Inflammatory macrophage (primary cell): ENCODE results near the gene TCF7.
"Not testable (repeated sequence)": the region's sequence is repeated elsewhere in the genome, so short reads cannot be mapped to it uniquely, and the experiment has no call there.

ENCODE experiments used
- DNase-seq, 2 donors: peaks; one replicate each; pipeline ENCODE4 v3.0.0-alpha.2; 2020 to 2022

The TCF7 gene

GRCh38 chr5:134145779-134146581, 31.5 kb downstream of the TCF7 start:
- DNase-seq = peak; percentile 72 to 78

DNA sequence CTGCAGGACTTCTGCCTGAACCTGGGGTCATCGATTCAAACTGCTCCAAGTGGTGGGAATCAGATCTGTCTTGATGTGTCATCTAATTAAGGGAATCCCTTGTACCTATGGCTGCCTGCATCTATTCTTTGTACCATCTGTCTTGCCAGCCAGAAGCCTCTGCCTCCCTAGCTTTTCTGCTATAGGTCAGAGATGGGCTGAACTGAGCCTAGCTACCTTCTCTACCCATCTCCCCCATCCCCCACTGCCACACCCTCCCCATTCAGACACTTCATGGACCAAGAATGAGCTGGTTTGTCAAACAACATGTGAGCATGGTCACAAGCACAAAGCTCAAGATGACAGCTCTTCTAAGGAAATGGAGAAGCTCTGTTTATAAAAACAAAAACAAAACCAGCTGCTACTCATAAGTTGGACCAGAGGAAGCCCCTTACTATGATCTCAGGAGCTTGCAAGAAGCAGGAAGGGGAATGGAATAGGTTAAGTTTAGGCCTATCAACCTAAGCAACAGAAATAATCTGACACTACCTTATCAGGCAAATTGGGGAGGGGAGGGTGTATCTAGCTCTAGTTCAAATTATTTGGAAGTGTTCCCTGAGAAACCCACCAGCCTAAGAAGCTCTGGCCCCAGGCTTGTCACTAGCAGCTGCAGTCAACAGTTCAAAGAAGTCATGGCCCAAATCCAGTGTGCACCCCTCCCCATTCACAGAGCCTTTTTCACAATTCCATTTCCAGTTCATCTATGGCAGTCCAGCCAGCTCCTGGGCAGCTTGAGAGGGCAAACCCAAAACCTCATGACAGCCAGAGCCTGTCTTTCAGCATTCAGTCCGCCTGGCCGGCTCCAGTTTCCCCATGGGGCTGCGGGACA, 32.4 kb downstream of the TCF7 start:
- DNase-seq = peak in 1 of 2 donors; percentile 11

DNA sequence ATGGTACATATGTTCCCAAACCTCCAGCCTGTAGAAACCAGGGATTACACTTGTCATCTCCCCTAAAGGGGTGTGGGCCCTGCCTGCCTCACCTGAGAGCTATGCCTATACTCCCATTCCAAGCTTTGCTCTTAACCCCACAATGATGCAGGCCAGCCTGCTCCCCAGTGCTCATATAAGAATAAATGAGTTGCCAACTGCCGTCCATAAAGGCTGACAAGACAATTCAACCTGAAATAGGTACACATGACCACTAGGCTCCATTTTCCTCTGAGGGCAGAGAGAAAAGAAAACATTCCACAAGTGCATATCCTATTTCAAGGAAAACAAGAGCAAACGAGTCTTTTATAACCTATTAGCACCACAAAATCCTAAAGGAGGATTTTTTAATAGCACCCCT, 33.8 kb downstream of the TCF7 start:
- no peak for DNase-seq

DNA sequence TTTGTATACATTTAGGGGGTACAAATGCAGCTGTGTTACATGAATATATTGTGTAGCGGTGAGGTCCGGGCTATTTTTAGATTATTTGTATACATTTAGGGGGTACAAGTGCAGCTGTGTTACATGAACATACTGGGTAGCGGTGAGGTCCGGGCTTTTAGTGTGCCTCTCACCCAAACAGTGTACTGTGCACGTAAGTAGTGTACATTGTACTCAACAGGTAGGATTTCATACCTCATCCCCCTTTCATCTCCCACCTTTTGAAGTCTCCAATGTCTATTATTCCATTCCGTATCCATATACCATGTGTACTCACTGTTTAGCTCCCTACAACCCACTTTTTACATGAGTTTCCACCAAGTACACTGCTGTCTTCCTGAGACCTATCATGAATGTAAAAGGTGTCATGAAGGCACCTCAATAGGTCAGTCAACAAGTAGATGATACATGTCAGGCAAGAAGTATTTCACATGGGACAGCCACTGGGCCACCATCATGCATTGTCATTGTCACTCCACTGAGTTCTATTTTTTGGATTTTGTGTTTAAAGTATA, 34.6 kb downstream of the TCF7 start:
- DNase-seq = no peak

DNA sequence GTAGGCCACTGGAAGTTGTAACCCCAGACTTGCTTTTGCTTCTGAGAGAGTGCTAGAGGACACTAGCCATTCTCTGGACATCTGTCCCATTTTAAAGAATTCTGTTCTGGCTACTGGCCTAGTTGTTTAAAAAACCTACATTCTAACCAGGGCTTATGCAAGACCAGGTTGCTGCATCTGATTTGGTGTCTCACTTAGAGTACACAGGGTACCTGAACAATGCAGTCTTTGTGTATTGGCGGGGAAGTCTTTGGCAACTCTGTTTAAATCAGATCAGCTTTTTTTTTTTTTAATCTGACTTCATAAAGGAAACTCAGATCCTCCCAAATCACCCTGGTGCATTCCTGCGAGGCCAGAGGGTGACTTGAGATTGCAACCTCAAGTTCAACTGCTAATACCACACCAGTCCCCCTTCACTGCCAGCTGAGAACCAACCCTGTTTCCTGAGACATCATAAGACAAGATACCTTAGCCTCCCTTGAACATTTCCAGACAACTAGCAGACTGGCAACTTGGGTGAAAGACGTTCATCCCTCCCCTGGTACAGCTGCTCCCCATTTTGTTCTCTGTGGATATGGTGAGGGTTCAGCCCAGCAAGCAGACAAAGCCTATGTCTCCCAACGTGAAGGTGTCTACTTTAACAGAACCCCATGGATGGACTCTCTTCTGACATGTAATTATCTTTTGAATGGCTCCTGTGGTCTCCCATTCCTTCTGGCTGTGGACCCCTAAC, 35.3 kb downstream of the TCF7 start:
- DNase-seq = no peak

DNA sequence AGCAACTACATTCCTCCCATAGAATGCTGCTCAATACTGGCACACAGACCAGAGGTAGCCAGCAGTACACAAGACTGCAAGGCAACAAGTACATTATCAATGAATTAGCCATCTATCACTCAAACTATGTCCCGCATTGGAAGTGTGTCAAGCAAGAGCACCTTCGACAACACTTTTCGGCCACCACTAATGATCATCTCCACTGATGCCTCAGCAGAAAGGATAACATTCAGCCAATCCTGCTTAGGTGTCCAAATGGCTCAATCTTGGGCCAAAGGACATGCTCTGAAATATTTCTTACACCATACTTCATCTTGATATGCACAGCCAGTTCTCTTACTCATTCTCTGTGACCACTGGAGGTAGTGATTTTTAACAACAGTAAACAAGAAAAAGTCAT, 37.2 kb downstream of the TCF7 start:
- DNase-seq = no peak

DNA sequence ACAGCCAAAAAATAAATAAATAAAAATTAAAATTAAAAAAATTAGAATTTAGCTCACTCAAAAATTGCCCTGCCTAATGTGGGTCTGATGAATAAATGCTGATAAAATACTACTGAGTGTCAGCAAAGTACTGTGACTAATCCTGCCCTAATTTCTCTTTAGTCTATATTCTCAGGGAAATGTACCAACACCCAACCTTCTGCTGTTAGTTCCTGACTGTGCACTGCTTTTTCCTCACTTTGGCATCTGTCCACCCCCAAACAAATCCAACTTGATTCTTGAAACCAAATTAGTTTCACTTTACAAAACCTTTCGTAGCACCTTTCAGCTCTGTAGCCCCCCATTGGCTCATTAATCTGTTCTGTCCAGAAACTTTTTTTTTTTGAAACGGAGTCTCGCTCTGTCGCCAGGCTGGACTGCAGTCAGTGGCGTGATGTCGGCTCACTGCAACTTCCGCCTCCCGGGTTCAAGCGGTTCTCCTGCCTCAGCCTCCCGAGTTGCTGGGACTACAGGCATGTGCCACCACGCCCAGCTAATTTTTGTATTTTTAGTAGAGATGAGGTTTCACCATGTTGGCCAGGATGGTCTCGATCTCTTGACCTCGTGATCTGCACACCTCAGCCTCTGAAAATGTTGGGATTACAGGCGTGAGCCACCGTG, 37.8 kb downstream of the TCF7 start:
- not testable (repeated sequence) for DNase-seq

- no peak for DNase-seq
Measured at GRCh38 chr5:134153241-134153640, 38.8 kb downstream of the TCF7 start.

- DNase-seq = no peak
Measured at GRCh38 chr5:134153657-134154056, 39.2 kb downstream of the TCF7 start.

DNA sequence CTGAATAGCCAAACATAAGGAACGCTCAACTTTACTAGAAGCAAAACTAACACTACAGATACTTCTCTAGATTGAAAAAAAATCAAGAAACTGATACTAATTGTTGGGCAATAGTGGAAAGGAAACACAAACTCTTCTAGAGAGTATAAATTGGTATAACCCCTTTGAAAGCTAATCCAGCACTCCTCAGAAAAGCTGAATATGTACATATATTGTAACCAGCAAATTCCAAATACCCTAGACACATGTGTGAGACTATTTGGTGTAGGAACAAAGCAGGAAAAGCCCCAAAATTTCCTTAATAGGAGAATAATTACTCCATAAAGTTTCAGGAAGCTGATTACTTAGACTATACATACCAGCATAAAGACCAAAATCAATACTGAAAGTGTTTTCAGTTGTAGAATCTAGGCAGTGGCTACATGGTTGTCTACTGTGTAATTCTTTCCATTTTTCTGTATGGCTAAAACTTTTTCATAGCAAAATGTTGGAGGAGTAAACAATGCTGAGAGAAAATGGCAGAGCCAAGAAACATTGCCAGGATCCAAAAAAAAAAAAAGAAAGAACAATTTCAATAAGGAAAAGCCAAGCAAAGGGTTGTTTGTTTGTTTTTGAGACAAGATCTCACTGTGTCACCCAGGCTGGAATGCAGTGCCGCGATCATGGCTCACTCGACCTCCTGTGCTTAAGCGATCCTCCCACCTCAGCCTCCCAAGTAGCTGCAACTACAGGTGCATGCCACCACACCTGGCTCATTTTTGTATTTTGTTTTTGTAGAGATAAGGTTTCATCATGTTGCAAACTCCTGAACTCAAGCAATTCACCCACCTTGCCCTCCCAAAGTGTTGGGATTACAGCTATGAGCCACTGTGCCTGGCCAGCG, 47.3 kb downstream of the TCF7 start:
- DNase-seq = no peak

- DNase-seq = no peak
Measured at GRCh38 chr5:134162592-134162991, 48.1 kb downstream of the TCF7 start.

- DNase-seq = no peak
Measured at GRCh38 chr5:134171972-134172371, 57.5 kb downstream of the TCF7 start.

DNA sequence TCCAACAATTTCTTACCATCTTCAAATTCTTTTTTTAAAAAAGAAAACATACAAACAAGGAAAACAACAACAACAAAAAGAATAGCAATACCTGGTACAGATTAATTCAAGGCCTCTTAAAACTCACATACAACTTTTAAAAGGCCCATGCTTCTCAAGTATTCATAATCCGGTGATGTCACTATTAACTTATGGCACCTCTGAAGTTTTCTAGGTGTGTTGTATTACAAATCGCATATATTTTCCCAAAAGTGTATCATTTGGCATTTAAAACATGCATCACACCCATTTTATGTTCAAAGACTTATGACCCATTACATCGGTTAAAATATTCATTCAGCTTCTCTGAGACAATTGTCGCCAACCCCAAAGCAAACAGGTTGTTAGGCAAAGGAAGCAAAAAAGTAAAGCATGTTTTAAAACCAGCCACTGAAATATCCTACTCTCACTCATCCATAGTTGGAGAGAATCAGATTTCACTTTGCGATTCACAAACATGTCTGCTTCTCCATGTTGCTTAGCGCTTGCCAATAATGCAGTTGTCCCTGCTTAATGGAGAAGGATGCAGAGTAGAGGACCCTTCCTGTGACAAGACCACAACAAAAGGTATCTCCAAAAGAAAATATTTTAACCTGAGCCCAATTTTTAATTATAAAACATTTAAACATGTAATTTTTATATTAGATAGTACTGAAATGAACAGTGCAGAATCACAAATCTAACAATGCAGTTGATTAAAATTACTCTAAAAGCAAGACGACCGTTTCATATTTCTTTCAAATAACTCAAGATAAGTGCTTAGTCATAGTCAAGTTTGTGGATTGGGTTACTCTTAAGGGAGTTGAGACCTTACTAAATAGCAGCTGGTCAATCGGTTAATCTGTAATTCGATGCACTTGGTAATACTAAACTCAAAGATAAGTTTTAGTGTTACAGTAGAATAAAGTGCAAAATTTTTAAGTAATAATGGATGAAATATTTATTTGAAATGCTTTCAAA, 60.7 kb downstream of the TCF7 start:
- DNase-seq = no peak

DNA sequence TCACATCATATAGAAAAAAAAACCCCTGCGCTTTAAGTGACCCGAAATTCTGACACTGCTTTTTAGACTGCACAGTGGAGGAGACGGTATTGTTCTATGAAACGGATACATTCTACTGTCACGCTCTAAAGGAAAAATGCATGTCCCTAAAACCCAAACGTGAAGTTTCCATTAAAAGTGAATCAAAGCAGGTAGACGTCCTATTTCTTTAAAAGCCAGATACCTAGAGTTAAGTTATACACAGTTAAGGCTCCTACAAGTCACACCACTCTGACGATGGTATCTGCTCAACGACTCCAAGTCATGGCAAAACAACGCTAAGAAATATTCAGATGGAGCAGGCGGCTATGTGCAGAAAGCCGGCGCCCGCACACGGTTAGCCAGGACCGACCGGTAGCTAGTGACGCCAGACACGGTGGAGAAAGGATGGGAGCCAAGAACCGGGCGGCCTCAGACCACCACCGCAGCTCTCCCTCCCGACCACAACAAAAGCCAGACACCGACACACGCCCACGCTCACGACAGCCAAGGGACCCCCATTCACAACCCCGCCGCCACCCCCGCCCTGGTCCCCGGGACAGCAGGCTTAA, 61.5 kb downstream of the TCF7 start:
- peak in 1 of 2 donors; percentile 6 for DNase-seq

- peak; percentile 86 to 91 for DNase-seq
Measured at GRCh38 chr5:134176511-134177368, 62.3 kb downstream of the TCF7 start, which contains the start of gene SKP1. SKP1 (minus strand) TSS chr5:134176950; CDS start chr5:134174022, 2,928 bp downstream.

DNA sequence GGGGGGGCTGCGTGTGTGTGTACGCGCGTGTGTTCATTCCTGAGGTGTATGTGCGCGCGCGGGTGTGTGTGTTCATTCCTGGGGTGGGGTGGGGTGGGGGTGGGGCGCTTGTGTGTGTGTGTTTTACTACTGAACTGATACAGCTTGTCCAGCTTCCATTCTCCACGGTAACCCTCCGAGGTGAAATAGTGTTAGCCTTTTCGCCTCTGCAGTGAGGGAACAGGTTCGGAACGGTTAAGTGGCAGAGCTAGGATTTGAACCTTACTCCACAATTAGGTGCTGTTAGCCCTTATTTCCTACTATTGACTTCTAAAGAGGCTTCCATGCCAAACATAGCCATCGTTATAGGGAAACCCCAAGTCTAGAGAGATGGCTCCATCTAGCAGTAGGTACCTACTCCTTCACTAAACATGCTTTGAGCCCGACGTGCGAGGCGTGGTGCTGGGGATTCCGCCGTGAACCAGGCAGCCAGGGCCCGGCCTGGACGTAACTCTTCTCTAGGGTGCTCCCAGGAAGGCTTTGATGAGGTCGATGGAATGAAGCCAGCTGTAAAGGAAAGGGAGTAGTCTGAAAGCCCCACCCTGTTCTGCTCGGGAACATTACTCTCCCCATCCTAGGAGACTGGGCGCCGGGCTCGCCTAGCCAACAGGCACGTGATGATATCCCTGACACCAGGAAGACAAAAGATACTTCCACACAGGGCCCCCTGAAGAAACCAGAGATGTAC, 63.1 kb downstream of the TCF7 start:
- no peak for DNase-seq

GRCh38 chr5:134178096-134178419, 63.6 kb downstream of the TCF7 start:
- DNase-seq = no peak

- DNase-seq = no peak
Measured at GRCh38 chr5:134183481-134183880, 69.0 kb downstream of the TCF7 start.
